ENCODE results near the gene NAA50.

DNA sequence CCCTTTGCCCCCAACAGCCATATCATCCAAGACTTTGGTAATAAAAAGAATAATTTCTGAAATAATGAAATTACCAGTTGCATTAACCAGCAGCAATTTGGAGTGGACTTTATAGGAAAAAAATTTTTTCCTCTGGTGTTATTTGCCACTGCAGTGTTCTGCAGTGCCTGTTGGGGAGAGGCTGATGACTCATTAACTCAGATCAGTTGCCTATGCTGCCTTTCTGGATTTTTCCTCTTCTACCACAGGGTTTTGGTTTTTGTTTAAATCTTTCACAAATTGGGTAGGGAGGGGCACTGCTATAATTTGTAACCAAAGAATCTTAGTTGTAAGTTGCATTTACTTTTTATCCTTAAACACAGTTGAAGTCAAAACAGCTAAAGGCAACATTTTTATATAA is 23.5 kb upstream of the NAA50 start:
- TF ChIP-seq CTCF (IDR thresholded peaks at IDR 0.05) (no peak), POLR2A (IDR thresholded peaks at IDR 0.05) (no peak)
